EH (cell line): ENCODE results near the gene B3GNT7.
"Not testable (repeated sequence)": the region's sequence is repeated elsewhere in the genome, so short reads cannot be mapped to it uniquely, and the experiment has no call there.

ENCODE experiments used
- DNase-seq: peaks from one replicate; pipeline ENCODE4 v3.0.0-alpha.2; 2015; ENCODE audit warnings: low read depth

B3GNT7 gene

GRCh38 chr2:231401101-231401500 lies 5.6 kb downstream of the B3GNT7 start:
- not testable (repeated sequence) for DNase-seq

DNA sequence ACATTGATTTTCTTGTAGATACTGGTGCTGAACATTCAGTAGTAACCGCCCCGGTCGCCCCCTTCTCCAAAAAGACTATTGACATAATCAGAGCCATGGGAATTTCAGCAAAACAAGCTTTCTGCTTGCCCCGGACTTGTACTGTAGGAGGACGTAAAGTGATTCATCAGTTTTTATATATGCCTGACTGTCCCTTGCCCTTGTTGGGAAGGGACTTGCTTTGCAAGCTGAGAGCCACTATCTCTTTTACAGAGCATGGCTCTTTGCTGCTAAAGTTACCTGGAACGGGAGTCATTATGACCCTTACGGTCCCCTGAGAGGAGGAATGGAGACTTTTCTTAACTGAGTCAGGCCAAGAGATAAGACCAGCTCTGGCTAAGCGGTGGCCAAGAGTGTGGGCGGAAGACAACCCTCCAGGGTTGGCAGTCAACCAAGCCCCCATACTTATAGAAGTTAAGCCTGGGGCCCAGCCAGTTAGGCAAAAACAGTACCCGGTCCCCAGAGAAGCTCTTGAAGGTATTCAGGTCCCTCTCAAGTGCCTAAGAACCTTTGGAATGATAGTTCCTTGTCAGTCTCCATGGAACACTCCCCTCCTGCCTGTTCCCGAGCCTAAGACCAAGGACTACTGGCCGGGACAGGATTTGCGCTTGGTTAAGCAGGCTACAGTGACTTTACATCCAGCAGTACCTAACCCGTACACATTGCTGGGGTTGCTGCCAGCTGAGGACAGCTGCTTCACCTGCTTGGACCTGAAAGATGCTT lies 8.1 kb downstream of the B3GNT7 start:
- peak; percentile 38 for DNase-seq

- DNase-seq = not testable (repeated sequence)
Observed at GRCh38 chr2:231404183-231404578, 8.7 kb downstream of the B3GNT7 start.

DNA sequence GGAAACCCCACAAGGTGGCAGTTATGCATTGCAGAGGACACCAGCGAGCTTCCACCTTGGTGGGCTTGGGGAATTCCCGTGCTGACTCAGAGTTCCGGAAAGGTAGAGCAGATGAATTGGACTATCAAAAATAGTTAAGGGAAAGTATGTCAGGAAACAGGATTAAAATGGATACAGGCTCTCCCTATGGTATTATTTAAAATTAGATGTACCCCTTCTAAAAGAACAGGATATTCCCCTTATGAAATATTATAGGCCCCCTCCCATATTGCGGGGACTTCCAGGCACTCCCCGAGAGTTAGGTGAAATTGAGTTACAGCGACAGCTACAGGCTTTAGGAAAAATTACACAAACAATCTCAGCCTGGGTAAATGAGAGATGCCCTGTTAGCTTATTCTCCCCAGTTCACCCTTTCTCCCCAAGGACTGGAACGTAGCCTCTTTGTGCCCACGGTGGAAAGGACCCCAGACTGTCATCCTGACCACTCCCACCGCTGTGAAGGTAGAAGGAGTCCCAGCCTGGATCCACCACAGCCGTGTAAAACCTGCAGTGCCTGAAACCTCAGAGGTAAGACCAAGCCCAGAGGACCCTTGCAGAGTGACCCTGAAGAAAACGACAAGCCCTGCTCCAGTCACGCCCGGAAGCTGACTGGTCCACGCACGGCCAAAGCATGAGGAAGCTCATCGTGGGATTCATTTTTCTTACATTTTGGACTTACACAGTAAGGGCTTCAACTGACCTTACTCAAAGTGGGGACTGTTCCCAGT lies 10.3 kb downstream of the B3GNT7 start:
- DNase-seq = peak; percentile 67

DNA sequence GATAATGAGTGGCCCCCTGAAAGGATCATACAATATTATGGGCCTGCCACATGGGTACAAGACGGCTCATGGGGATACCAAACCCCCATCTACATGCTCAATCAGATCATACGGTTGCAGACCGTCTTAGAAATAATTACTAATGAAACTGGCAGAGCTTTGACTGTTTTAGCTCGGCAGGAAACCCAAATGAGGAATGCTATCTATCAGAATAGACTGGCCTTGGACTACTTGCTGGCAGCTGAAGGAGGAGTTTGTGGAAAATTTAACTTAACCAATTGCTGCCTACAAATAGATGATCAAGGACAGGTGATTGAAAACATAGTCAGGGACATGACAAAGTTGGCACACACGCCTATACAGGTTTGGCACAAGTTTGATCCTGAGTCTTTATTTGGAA lies 12.2 kb downstream of the B3GNT7 start:
- DNase-seq = not testable (repeated sequence)

- DNase-seq = not testable (repeated sequence)
Observed at GRCh38 chr2:231408304-231408703, 12.8 kb downstream of the B3GNT7 start.

DNA sequence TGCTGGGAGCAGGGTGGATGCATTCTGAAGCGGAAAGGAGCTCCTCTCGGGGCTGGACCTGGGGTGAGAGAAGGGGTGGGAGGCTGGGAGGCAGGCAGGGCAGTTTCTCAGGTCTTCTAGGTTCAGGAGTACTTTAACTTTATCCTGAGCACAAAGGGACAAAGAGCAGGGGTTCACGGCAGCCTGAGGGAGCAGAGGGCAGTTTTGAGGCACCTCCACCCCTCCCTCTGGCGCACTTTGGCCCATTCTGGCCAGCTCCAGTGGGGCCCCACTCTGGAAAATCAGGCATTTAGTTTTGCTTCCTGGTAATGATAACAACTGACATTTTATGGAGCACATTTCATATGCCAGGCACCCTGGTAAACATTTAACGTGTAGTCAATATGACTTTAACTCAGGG lies 14.3 kb downstream of the B3GNT7 start:
- no peak for DNase-seq

- DNase-seq = no peak
Observed at GRCh38 chr2:231410293-231411004, 14.9 kb downstream of the B3GNT7 start.

- DNase-seq = no peak
Observed at GRCh38 chr2:231411237-231411636, 15.7 kb downstream of the B3GNT7 start.

DNA sequence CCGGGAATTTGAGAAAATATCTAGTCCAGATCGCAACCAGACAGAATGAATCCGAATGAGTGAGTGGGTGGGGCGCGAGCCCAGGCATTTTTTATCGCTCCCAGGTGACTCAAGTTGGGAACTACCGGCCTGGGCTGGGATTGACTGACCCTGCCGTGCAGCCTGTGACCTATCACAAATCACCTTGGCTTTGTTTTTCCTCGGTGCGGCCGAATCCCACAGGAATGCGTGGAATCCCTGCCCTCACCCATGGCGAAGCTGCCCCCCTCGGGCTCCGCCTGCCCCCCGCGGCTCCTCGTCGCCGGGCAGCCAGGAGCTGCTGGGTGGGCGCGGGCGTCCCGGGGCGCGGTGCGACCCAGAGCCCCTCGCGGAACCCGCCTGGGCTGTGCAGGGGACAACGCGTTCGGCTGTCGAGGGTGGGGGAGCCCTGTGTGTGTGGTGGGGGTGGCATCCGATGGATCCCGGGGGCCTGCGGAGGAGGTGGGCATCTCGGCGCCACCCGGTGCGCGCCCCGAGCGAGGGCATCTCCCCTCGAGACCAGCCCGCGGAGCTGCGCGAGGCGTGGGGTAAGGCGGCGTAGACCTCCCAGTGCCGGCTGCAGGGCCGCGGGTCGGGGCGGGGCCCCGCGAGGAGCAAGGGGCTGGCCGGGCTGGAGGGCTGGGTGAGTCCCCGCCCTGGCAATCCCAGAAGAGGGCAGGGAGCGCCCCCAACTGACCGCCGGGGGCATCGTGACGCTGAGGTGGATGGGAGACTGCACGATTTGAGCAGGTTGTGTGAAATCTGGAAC lies 16.5 kb downstream of the B3GNT7 start:
- DNase-seq = peak; percentile 87

- no peak for DNase-seq
Observed at GRCh38 chr2:231412618-231412963, 17.1 kb downstream of the B3GNT7 start.

DNA sequence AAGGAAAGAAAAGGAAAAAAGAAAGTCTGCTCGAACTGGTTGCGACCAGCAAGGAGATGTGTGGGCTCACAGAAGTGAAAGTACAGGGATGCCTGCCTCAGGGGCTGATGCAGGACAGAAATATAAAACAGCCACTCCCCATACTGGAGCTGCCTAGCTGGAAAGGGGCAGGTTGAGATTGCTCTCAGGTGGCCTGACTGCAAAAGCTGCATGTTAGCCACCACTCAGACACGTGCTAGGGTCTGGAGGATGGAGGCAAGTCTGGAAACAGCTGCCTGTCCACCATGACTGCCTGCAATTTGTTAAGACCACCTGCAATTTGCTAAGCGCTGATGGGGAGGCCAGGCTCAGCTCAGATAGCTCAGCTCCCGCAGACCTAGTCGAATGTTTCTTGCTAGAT lies 17.9 kb downstream of the B3GNT7 start:
- no peak for DNase-seq

GRCh38 chr2:231413921-231414476 lies 18.5 kb downstream of the B3GNT7 start:
- no peak for DNase-seq

GRCh38 chr2:231415029-231415428 lies 19.5 kb downstream of the B3GNT7 start:
- peak; percentile 16 for DNase-seq

GRCh38 chr2:231418820-231419640 lies 23.5 kb downstream of the B3GNT7 start:
- no peak for DNase-seq

DNA sequence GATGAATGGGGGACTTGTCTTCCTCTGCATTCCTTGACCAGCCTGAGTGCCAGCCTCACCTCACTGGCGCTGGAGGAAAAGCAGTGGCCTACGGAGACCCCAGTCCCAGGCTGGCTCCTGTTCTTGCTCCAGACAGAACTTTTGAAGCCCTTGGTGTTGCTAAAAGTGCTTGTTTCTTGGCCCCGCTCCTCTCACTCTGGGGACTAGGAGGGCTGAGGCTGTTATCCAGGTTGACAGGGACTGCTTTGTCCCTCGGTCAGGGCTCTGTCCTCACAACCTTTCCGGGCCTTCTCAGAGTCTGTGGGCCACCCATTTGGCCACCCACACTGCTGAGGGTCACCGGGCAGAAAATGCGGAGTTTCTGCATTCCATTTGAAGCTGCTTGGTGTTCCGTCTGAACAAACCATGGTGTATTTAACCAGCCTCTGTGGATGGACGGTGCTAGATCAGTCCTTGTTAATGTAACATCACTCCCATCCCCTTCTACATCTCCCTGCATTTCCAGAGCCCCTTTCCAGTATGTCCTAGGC lies 25.6 kb downstream of the B3GNT7 start:
- no peak for DNase-seq

GRCh38 chr2:231422056-231422455 lies 26.5 kb downstream of the B3GNT7 start:
- no peak for DNase-seq

DNA sequence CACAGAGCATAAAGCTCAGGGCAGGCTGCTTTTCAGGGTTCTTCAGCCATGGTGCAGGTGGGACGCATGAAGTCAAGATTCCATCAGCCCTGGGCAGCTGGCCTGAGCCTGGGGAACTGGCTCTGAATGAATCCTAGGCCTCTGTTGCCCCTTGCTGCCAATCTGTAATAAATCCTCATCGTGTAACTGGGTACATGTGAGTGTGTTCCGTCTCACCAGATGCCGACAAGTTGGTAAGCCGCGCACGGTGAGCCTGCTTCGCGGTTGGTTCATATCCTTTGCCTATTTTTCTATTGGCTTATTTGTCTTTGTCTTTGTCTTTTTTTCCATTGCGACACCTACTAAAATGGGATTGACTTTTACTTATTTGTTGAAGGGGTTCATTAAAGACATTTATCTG lies 27.7 kb downstream of the B3GNT7 start:
- DNase-seq = no peak

DNA sequence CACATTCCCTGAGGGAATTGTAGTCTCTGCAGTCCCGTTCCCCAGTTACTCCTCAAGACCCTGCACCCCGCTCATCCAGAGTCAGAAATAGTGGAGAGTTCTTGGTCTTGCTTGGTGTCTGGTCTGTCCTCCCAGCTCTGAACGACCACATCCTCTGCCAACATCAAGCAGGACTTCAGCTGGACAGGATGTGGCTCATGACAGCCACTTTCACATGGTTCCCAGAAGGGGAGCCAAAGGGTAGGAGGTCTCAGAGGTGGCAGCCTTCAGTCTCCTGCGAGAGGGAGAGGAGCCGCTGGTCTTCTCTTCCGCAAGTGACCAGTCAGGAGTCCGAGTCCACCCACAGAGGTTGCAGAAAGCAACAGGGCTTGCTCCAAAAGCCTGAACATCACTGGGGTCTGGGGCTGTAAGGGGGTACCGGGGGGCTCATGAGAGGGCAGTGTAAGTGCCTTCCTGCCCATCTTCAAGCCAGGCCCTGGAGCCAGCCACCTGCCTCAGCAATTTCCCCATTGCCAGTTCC lies 29.8 kb downstream of the B3GNT7 start:
- peak; percentile 44 for DNase-seq
